Activated CD8-positive, alpha-beta memory T cell treated with anti-CD3 and anti-CD28 coated beads, Interleukin-2, amount 10 ng/mL, durations not matched to agents 7 days and 5 days (primary cell): ENCODE results near the gene ADCK1. TPM values are rescaled to one million over a fixed set of nuclear protein-coding genes. Genes with fewer than 3 reads are reported as not detected.
"Not testable (repeated sequence)": the region's sequence is repeated elsewhere in the genome, so short reads cannot be mapped to it uniquely, and the experiment has no call there.

Experiments
- ATAC-seq: fragments of 150-1000 bp; cut with Tn5 transposase; one replicate; pipeline ENCODE4 v1.10.0; 2021; ENCODE audit warnings: moderate library complexity
- CTCF ChIA-PET: fragments of 350-600 bp; sonication (Branson Sonifier 250); formaldehyde crosslinking; loops from one replicate; lab custom pipeline; 2021; ENCODE audit warnings: antibody characterized with exemption; lab: Charles Lee
- DNase-seq: peaks from one replicate; pipeline ENCODE4 v3.0.0-alpha.2; 2020
- H3K27ac Mint-ChIP-seq: one replicate; pipeline ENCODE4 v1.8.0; 2021; ENCODE audit warnings: mild to moderate bottlenecking, mixed read lengths
- H3K27me3 Mint-ChIP-seq: one replicate; pipeline ENCODE4 v1.8.0; 2021; ENCODE audit warnings: mixed read lengths
- H3K36me3 Mint-ChIP-seq: one replicate; pipeline ENCODE4 v1.8.0; 2021; ENCODE audit warnings: mild to moderate bottlenecking, mixed read lengths
- H3K4me1 Mint-ChIP-seq: one replicate; pipeline ENCODE4 v1.8.0; 2021; ENCODE audit warnings: mixed read lengths
- H3K4me3 Mint-ChIP-seq: one replicate; pipeline ENCODE4 v1.8.0; 2021; ENCODE audit warnings: mild to moderate bottlenecking, moderate library complexity, mixed read lengths
- H3K9me3 Mint-ChIP-seq: one replicate; pipeline ENCODE4 v1.8.0; 2022; ENCODE audit warnings: low read depth, mixed read lengths
- total RNA-seq, 2 experiments: library from RNA; stranded (reverse); gene quantifications; one replicate each; pipeline ENCODE4 v1.2.3, GENCODE V29; 2021

The ADCK1 gene
- total RNA-seq, 2 experiments from 2014 or later, result 2.5 to 3.5 TPM

DNA sequence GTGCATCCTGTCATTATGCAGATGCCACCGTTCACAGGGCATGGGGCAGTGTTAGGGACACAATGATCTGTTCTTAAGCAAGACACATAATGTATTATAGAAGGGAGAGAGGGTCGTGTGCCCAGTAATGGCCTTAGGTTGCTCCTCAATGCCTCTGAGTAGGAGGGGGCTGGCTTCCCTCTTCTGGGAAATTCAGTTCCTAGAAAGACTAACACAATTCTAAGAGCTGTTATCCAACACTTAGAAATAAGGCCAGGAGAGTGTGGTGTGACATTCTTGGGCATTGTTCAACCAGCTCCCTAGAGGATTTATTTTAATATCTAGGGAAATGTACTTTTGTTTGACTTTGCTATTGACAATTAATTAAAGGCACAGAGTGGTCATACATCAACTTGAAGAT lies 118.5 kb downstream of the ADCK1 start:
- CTCF ChIA-PET, result no interaction called here
- Mint-ChIP-seq H3K27me3 (no peaks in the 10 kb centered on the region), H3K9me3 (no peaks in the 10 kb centered on the region), H3K4me1 (peaks cover 4% of the 10 kb centered on the region), H3K27ac (no peak overlapping the region), H3K36me3 (no peaks in the 10 kb centered on the region), H3K4me3 (no peak overlapping the region)
- DNase-seq (no peak), ATAC-seq (no peak)

DNA sequence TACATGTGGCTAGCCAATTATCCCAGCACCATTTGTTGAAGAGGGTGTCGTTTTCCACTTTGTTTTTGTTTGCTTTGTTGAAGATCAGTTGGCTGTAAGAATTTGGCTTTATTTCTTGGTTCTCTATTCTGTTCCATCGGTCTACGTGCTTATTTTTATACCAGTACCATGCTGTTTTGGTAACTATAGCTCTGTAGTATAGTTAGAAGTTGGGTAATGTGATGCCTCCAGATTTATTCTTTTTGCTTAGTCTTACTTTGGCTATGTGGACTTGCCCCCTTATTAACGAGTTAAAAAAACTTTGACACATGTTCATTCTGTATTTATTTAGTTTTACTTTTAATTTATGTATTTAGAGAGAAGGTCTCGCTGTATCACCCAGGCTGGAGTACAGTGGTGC lies 120.4 kb downstream of the ADCK1 start:
- Mint-ChIP-seq H3K27me3 (no peaks in the 10 kb centered on the region), H3K27ac (no peak overlapping the region), H3K4me3 (no peak overlapping the region), H3K4me1 (peaks cover 4% of the 10 kb centered on the region), H3K36me3 (no peaks in the 10 kb centered on the region), H3K9me3 (no peaks in the 10 kb centered on the region)
- CTCF ChIA-PET, result no interaction called here
- DNase-seq, result no peak
- no peak for ATAC-seq

DNA sequence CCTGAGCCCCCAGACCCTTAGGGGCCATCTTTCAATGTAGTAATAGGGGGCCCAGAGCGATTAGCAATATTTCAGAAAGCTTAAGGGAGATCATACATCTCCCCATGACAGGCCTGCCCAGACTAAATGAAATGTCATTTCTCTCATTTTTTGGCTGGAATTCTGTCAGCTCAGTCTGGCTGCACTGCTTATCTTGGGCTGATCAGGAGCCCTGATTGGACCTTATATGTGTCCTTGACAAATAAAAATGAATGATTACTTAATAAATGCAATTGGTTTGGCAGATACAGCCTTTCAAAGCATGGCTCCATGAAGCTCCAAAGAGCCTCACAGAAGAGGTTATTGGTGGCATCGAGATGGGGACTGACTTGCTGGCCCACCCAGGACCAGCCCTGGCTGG lies 121.9 kb downstream of the ADCK1 start:
- ATAC-seq (no peak), DNase-seq (no peak)
- CTCF ChIA-PET, result no interaction called here
- H3K36me3 Mint-ChIP-seq, result no peaks in the 10 kb centered on the region
- H3K27me3 Mint-ChIP-seq, result no peaks in the 10 kb centered on the region
- H3K4me3 Mint-ChIP-seq, result no peak overlapping the region
- peaks cover 4% of the 10 kb centered on the region for H3K4me1 Mint-ChIP-seq
- H3K27ac Mint-ChIP-seq, result no peak overlapping the region
- H3K9me3 Mint-ChIP-seq, result no peaks in the 10 kb centered on the region

DNA sequence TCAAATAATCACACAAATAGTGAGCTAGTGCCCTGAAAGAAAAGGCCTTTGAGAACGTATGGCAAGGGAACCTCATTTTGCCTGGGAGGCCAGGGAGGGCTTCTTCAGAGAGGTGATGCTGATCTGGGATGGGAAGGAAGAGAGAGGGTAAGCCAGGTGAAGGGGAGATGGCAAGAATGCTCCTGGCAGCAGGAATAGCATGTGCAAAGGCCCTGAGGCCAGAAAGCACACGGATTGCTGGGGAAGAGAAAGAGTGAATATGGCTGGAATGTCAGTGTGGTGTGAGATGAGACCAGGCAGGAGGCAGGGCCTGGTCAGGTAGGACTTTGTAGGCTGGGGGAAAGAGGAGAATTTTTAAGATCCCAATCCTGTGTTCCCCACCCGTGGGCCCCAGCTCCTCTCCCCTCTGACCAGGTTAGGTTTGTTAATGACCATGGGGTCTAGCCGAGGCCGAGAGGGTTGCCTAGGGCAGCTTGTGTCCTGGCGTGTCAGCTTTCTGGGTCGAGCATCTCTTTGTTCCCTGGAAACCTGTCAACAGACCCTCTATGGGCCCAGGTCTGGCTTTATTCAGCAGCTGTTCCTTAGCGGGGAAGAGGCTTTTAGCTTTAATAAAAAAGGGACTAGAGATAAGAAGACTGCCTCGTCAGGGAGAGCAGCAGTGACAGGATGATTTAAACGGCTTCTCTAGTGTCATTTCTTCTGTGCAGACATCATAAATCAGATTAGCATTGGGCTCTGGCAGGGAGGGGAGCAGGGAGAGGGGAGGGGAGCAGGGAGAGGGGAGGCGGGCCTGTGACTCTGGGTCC lies 123.4 kb downstream of the ADCK1 start:
- no peak for ATAC-seq
- CTCF ChIA-PET, result no interaction called here
- H3K27me3 Mint-ChIP-seq, result no peaks in the 10 kb centered on the region
- H3K4me3 Mint-ChIP-seq, result no peak overlapping the region
- no peak for DNase-seq
- H3K9me3 Mint-ChIP-seq, result no peaks in the 10 kb centered on the region
- peaks cover 2% of the 10 kb centered on the region for H3K4me1 Mint-ChIP-seq
- H3K27ac Mint-ChIP-seq, result no peak overlapping the region
- no peaks in the 10 kb centered on the region for H3K36me3 Mint-ChIP-seq

DNA sequence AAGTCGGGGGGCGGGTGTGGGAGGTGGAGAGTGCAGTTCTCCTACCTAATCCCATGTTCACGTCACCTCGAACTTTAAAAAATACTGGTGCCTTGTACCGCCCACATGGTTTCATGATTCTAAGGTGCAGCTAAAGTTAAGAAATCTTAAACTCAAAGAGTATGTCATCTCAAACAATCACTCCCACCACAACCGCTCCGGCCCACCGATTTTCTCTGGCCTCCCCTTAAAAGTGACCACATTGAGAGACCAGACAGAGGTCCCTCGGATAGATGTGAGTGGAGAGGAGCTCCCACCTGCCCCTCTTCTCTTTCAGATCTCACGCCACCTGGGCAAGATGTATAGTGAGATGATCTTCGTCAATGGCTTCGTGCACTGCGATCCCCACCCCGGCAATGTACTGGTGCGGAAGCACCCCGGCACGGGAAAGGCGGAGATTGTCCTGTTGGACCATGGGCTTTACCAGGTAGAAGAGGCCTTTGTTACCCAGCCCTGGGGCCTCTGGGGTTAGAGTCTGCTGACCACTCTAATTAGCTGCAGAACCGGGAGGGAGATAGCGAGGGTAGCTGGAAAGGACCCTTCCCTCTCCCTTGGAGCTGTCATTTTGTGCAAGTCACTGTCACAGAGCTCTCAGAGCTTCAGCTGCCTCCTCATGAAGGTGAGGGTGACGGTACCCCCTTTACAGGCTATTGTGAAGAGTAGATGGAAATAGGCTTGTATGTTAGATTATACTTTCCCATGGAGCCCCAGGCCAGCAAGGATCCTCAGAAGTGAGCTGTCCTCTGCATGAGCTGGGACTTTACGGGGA lies 124.4 kb downstream of the ADCK1 start:
- Mint-ChIP-seq H3K27ac (no peak overlapping the region), H3K4me1 (no peaks in the 10 kb centered on the region), H3K9me3 (no peaks in the 10 kb centered on the region), H3K4me3 (no peak overlapping the region), H3K36me3 (no peaks in the 10 kb centered on the region), H3K27me3 (no peaks in the 10 kb centered on the region)
- CTCF ChIA-PET, result no interaction called here
- ATAC-seq (no peak), DNase-seq (no peak)

DNA sequence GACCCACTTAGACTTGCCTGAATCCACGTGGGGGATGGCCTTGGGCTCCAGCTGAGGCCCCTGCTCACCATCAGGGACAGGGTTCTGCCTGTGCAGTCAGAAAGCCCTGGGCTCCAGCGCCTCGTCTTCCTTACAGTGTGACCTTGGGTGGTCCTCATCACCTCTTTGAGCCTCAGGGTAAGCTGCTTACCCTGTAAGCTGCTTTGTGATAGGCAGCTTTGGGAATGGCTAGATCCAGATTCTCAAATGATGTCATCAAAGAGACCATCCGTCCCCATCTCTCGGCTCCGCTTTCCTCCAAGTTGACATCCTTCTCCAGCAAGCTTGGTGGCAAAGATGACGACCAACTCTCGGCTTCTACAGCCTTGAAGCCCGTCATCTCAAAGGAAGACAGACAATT lies 127.0 kb downstream of the ADCK1 start:
- CTCF ChIA-PET, result no interaction called here
- no peaks in the 10 kb centered on the region for H3K36me3 Mint-ChIP-seq
- H3K27ac Mint-ChIP-seq, result no peak overlapping the region
- no peak for DNase-seq
- H3K4me3 Mint-ChIP-seq, result no peak overlapping the region
- no peaks in the 10 kb centered on the region for H3K4me1 Mint-ChIP-seq
- no peaks in the 10 kb centered on the region for H3K9me3 Mint-ChIP-seq
- ATAC-seq, result no peak
- no peaks in the 10 kb centered on the region for H3K27me3 Mint-ChIP-seq

DNA sequence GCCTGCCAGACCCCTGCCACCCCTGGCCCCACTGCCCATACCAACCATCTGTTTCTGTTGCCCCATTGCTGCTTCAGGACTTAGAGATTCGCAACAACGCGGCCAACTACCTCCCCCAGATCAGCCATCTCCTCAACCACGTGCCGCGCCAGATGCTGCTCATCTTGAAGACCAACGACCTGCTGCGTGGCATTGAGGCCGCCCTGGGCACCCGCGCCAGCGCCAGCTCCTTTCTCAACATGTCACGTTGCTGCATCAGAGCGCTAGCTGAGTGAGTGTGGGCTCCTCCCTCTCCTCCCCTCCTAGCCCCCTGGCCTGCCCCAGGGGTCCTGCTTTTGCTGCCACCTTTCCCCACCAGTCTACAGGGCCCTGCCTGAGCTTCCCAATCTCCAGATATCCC lies 131.5 kb downstream of the ADCK1 start:
- H3K27me3 Mint-ChIP-seq, result no peaks in the 10 kb centered on the region
- CTCF ChIA-PET, result no interaction called here

DNA sequence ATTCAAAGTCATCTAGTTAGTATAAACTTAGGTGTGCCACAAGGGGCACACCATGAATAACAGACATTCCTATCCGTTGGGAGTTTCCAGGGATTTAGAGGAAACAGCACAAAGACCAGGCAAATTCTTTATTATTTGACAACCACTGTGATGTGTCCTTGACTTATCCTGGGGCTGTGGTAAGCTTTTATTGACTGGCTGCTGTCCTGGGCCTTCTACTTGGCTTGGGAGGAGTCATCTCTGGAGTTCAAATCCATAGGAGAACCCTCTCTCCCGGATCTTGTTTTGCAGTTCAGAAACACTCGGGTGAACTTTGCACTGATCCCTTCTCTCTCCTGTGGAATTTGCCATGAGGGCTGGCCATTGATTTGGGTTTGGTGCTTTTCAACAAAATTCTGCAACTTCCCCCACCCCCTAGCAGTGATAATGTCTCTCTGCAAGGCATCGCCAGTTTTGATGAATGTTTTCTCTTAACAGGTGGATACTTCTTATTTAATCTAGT lies 136.3 kb downstream of the ADCK1 start:
- Mint-ChIP-seq H3K4me1 (no peaks in the 10 kb centered on the region), H3K4me3 (no peak overlapping the region), H3K9me3 (peaks cover 12% of the 10 kb centered on the region), H3K27me3 (no peaks in the 10 kb centered on the region), H3K27ac (no peak overlapping the region), H3K36me3 (peaks cover 15% of the 10 kb centered on the region)
- no peak for ATAC-seq
- no peak for DNase-seq
- CTCF ChIA-PET, result no interaction called here

More for the DNA sequence above, 131.5 kb downstream of the ADCK1 start:
- H3K4me3 Mint-ChIP-seq, result no peak overlapping the region
- no peaks in the 10 kb centered on the region for H3K4me1 Mint-ChIP-seq
- peaks cover 9% of the 10 kb centered on the region for H3K9me3 Mint-ChIP-seq
- H3K27ac Mint-ChIP-seq, result no peak overlapping the region
- peaks cover 15% of the 10 kb centered on the region for H3K36me3 Mint-ChIP-seq
- ATAC-seq (no peak), DNase-seq (no peak)

DNA sequence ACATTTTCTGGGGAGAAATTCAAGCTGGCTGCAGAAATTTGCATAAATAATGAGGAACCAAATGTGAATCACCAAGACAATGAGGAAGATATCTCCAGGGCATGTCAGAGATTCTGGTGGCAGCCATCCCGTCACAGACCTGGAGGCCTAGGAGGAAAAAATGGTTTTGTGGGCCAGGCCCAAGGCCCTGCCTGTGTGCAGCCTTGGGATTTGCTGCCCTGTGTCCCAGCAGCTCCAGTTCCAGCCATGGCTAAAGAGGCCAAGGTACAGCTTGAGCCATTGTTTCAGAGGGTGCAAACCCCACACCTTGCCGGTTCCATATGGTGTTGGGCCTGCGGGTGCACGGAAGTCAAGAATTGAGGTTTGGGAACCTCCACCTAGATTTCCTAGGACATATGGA lies 147.5 kb downstream of the ADCK1 start:
- DNase-seq, result no peak
- H3K27me3 Mint-ChIP-seq, result peaks cover 8% of the 10 kb centered on the region
- peaks cover 11% of the 10 kb centered on the region for H3K9me3 Mint-ChIP-seq
- H3K4me3 Mint-ChIP-seq, result no peak overlapping the region
- H3K4me1 Mint-ChIP-seq, result no peaks in the 10 kb centered on the region
- CTCF ChIA-PET, result no interaction called here
- peaks cover 4% of the 10 kb centered on the region for H3K36me3 Mint-ChIP-seq
- ATAC-seq, result no peak
- H3K27ac Mint-ChIP-seq, result no peak overlapping the region

DNA sequence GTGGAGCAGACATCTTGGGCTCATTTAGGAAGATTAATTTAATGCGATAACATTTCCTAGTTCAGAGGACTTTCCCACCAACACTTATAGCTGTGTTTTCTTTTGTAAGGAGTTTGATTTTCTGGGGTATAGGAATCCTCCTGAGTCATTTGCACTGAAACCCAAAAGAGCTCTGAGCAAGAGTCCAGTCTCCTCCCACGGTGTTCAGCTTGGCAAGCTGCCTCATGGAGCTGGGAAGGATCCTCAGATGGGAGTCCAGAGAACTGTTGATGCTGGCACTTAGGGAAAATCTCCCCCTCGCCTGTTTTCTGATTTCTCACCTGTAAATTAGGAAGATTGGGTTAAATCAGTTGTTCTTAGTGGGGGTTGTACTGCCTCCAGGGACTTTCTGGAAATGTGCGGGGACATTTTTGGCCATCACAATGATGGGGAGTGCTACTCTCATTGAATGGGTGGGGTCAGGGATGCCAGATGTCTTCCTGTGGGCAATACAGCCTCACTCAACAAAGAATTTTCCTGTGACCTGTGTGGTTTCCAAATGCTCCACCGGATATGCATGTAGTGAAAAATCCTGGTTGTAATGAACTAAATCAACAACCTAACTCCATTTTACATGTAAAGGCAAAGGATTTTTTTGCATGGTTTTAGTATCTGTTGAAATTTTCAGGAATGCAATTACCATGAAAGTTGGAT lies 150.6 kb downstream of the ADCK1 start:
- Mint-ChIP-seq H3K4me3 (no peak overlapping the region), H3K27ac (no peak overlapping the region), H3K27me3 (peaks cover 8% of the 10 kb centered on the region), H3K4me1 (no peaks in the 10 kb centered on the region), H3K9me3 (peaks cover 11% of the 10 kb centered on the region), H3K36me3 (peaks cover 4% of the 10 kb centered on the region)
- CTCF ChIA-PET, result no interaction called here
- no peak for ATAC-seq
- no peak for DNase-seq

DNA sequence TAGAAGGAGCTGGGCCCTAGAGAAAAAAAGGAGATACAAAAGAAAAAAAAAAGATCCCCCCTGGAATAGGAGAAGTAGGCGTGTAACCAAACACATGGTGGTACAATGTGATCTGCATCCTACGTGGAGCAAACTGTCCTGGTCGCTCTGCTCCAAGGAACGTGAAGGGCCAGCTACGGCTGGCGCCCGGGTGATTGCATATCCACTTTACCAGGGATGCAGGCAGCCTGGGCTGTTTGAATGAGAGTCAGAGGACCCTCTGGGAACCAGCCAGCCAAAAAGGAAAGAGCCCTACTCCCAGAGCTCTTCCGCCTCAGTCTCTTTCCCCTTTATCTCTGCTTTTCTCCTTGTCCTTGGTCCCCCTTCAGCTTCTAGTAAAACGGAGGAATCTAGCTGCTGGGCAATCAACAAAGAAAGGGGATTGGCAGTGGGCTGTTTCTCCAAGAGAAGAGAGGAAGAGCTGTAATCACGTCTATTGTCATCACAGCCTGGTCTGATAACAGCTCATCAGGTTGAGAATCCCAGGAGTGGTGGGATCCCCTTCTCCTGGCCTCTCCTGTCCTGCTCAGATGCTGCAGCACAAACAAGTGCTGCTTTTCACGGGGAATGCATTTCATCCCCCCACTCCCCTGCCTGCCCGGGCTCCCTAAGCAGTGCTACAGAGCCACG lies 156.0 kb downstream of the ADCK1 start:
- ATAC-seq, result no peak
- no peaks in the 10 kb centered on the region for H3K9me3 Mint-ChIP-seq
- no peaks in the 10 kb centered on the region for H3K4me1 Mint-ChIP-seq

DNA sequence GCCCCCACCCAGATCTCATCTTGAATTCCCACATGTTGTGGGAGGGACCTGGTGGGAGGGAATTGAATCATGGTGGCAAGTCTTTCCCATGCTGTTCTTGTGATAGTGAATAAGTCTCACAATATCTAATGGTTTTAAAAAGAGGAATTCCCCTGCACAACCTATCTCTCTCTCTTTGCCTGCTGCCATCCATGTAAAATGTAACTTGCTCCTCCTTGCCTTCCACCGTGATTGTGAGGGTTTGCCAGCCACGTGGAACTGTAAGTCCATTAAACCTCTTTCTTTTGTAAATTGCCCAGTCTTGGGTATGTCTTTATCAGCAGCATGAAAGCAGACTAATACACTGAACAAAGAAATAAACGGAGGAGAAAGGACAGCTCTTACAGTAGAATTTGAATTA lies 159.8 kb downstream of the ADCK1 start:
- H3K9me3 Mint-ChIP-seq, CTCF ChIA-PET, H3K36me3 Mint-ChIP-seq, DNase-seq, H3K27ac Mint-ChIP-seq, H3K4me1 Mint-ChIP-seq, ATAC-seq, H3K4me3 Mint-ChIP-seq: not testable (repeated sequence)
- peaks cover 11% of the 10 kb centered on the region for H3K27me3 Mint-ChIP-seq

More for the DNA sequence above, 156.0 kb downstream of the ADCK1 start:
- H3K36me3 Mint-ChIP-seq, result no peaks in the 10 kb centered on the region
- CTCF ChIA-PET, result interaction anchor here (0.6 kb wide), 1 partner anchor 68 kb away, joined by 3 read pairs; no protein-coding TSS in a partner anchor
- no peak for DNase-seq
- H3K4me3 Mint-ChIP-seq, result no peak overlapping the region
- peaks cover 9% of the 10 kb centered on the region for H3K27me3 Mint-ChIP-seq
- no peak overlapping the region for H3K27ac Mint-ChIP-seq
